Body of pancreas (tissue), 4 donors: Measurements from ENCODE around the gene RASSF5. TPM values are rescaled to one million over a fixed set of nuclear protein-coding genes. Genes with fewer than 3 reads are reported as not detected.
A peak's percentile ranks its signal among the peaks of the same experiment; 100 is the strongest.

ENCODE experiments used
- ATAC-seq: fragments of 150-250 bp; one replicate; pipeline ENCODE4 v1.9.1; 2016
- DNase-seq, 4 donors: peaks; one replicate each; pipeline ENCODE4 v3.0.0-alpha.2; 2019
- H3K27ac ChIP-seq, 4 donors: fragments of 200-600 bp; sonication (generic); 1 replicate in 3 of 4; 2 replicates in 1 of 4; pipeline versions ENCODE4 v1.5.1 to v1.6.1; 2016 to 2019; ENCODE audit warnings: mild to moderate bottlenecking in 1 of 4, mixed read lengths in 1 of 4, moderate library complexity in 1 of 4
- H3K27me3 ChIP-seq, 2 donors: fragments of 200-600 bp; sonication (generic); one replicate each; pipeline ENCODE4 v1.6.0; 2016; ENCODE audit warnings: mild to moderate bottlenecking in 1 of 2
- H3K36me3 ChIP-seq, 2 donors: fragments of 200-600 bp; sonication (generic); replicated peaks in 1 of 2; 2 replicates each; pipeline ENCODE4 v1.5.1; 2016; ENCODE audit warnings: low read depth in 2 of 2; ENCODE audit not compliant: insufficient read depth in 1 of 2
- H3K4me1 ChIP-seq: fragments of 200-600 bp; sonication (generic); one replicate; pipeline ENCODE4 v1.6.0; 2016
- H3K4me3 ChIP-seq, 2 donors: fragments of 200-600 bp; sonication (generic); 1 replicate in 1 of 2; 2 replicates in 1 of 2; pipeline ENCODE4 v1.5.1; 2016 to 2019
- H3K9me3 ChIP-seq, 3 donors: fragments of 200-600 bp; sonication (generic); 1 replicate in 2 of 3; 2 replicates in 1 of 3; pipeline ENCODE4 v1.5.1; 2016
- POLR2A ChIP-seq, 3 donors: fragments of 450-650 bp; IDR thresholded peaks; one replicate each; pipeline ENCODE4 v1.6.1; 2016; ENCODE audit warnings: antibody characterized with exemption in 3 of 3, mild to moderate bottlenecking in 2 of 3
- WGBS, 2 donors: methylation state at CpG; one replicate each; pipeline ENCODE4 v1.1.5; 2017; 5-methylcytosine and 5-hydroxymethylcytosine counted together
- intact Hi-C: fragments of 100-400 bp; cut with DNase I; formaldehyde crosslinking; loops from one replicate; pipeline ENCODE4 v1.15.1; 2023
- total RNA-seq, 2 donors: library from RNA; depleted of rRNA; stranded (reverse); fragments of >200 nt; gene quantifications; one replicate each; pipeline ENCODE4 v1.1.0, GENCODE V29; 2016
- TF ChIP-seq, protein P1 (sequence below), 7 experiments: fragments of 450-650 bp in 4 of 7; fragments of 200-600 bp in 3 of 7; sonication (generic) in 3 of 7; IDR thresholded peaks; one replicate each; pipeline ENCODE4 v1.5.1; 2016 to 2019; ENCODE audit warnings: antibody characterized with exemption in 7 of 7

The RASSF5 gene
- total RNA-seq, 2 donors from 2014 or later, result 21.5 to 35.9 TPM

DNA sequence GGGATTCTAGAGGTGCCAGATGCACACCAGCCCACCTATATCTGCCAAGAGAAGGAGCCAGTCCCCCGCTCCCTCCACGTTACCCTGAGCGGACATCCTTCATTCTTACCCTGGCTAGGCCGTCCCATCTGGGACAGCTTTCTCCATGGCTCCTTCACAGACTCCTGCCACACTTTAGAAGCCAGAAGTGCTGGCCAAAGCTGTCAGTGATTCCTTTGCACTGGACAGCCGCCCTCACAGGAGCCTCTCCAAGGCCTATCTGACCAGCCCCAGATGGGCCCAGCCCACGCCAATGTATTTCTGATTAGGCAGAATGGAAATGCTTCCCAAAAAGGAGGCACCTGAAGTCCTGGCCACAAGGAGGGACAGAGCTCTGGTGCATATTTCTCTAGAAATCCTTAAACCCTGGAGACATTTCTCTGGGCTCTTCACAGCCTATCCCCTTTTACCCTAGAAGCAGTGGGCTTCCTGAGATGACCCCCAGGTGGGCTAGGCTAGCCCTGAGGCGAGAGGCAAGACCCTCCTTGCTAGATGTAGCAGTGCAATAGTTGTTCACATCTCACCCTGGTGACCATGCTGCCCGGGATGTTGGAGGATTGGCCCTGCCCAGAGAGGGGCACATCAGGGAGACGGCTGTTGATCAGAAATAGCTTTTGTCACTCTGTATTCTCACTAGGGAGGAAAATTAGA, 44.1 kb downstream of the RASSF5 start:
- Histone ChIP-seq H3K27ac (no peak overlapping the region), H3K9me3 (no peaks in the 10 kb centered on the region), H3K4me1 (peaks cover 21% of the 10 kb centered on the region), H3K36me3 (no peaks in the 10 kb centered on the region), H3K4me3 (no peak overlapping the region), H3K27me3 (no peaks in the 10 kb centered on the region)
- 85 to 91% methylated on average over 8 to 9 of the region's 9 CpGs for WGBS, 2 donors
- DNase-seq, result no peak
- intact Hi-C loops, result no loop called here
- TF ChIP-seq, protein P1, sequence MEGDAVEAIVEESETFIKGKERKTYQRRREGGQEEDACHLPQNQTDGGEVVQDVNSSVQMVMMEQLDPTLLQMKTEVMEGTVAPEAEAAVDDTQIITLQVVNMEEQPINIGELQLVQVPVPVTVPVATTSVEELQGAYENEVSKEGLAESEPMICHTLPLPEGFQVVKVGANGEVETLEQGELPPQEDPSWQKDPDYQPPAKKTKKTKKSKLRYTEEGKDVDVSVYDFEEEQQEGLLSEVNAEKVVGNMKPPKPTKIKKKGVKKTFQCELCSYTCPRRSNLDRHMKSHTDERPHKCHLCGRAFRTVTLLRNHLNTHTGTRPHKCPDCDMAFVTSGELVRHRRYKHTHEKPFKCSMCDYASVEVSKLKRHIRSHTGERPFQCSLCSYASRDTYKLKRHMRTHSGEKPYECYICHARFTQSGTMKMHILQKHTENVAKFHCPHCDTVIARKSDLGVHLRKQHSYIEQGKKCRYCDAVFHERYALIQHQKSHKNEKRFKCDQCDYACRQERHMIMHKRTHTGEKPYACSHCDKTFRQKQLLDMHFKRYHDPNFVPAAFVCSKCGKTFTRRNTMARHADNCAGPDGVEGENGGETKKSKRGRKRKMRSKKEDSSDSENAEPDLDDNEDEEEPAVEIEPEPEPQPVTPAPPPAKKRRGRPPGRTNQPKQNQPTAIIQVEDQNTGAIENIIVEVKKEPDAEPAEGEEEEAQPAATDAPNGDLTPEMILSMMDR (IDR thresholded peaks at IDR 0.05), result no peak
- ATAC-seq, result no peak

- intact Hi-C loops, result no loop called here
- WGBS, 2 donors, result 91 to 100% methylated on average over 1 to 3 of the region's 3 CpGs
Measured at GRCh38 chr1:206551986-206552326, 44.6 kb downstream of the RASSF5 start.

DNA sequence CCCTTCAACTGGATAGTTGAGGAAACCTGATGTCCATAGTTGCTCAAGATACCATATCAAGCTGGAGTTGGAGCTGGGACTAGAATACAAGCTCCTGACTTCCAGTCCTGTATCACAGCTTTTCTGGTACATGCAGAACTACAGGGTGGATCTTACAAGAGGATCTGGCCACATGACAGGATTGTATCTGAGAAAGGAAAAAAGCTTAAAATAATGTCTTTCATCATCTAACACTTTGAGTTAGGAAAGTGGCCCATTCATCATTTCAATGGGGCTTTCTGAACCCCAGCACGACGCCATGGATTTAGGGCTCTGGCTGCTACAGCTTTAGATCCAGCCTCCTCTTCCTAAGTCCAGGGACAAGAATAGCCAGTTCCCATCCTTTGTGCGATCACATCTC, 46.9 kb downstream of the RASSF5 start:
- H3K4me3 ChIP-seq, result no peak overlapping the region
- no peaks in the 10 kb centered on the region for H3K36me3 ChIP-seq
- H3K27ac ChIP-seq, result peak overlapping the region in 1 of 4 donors; percentile 55
- no peaks in the 10 kb centered on the region for H3K27me3 ChIP-seq
- H3K9me3 ChIP-seq, result no peaks in the 10 kb centered on the region
- TF ChIP-seq, protein P1 (IDR thresholded peaks at IDR 0.05), result no peak
- TF ChIP-seq POLR2A (IDR thresholded peaks at IDR 0.05), result no peak
- intact Hi-C loops, result no loop called here
- ATAC-seq (no peak), DNase-seq (no peak)
- peaks cover 48% of the 10 kb centered on the region for H3K4me1 ChIP-seq
- 91 to 93% methylated on average over 3 of the region's 3 CpGs for WGBS, 2 donors

More at GRCh38 chr1:206551986-206552326, 44.6 kb downstream of the RASSF5 start:
- Histone ChIP-seq H3K36me3 (no peaks in the 10 kb centered on the region), H3K27ac (no peak overlapping the region), H3K27me3 (no peaks in the 10 kb centered on the region), H3K9me3 (no peaks in the 10 kb centered on the region), H3K4me1 (peaks cover 27% of the 10 kb centered on the region), H3K4me3 (no peak overlapping the region)
- no peak for TF ChIP-seq POLR2A (IDR thresholded peaks at IDR 0.05)
- TF ChIP-seq, protein P1 (IDR thresholded peaks at IDR 0.05), result no peak
- DNase-seq (no peak), ATAC-seq (no peak)

GRCh38 chr1:206554701-206555472, 47.6 kb downstream of the RASSF5 start:
- Histone ChIP-seq H3K4me3 (no peak overlapping the region), H3K27me3 (no peaks in the 10 kb centered on the region), H3K36me3 (no peaks in the 10 kb centered on the region), H3K9me3 (no peaks in the 10 kb centered on the region), H3K27ac (peak overlapping the region in 3 of 4 donors; percentile 55 to 83 (median 65)), H3K4me1 (peaks cover 55% of the 10 kb centered on the region)
- TF ChIP-seq, protein P1 (IDR thresholded peaks at IDR 0.05), result no peak
- TF ChIP-seq POLR2A (IDR thresholded peaks at IDR 0.05), result no peak
- WGBS, 2 donors, result 25 to 29% methylated on average over 1 of the region's 1 CpG
- intact Hi-C loops, result no loop called here
- DNase-seq (no peak), ATAC-seq (no peak)
